Eye (tissue), 1 donor: ENCODE measurements around the gene ZNF821.
"Not testable (repeated sequence)": the region's sequence is repeated elsewhere in the genome, so short reads cannot be mapped to it uniquely, and the experiment has no call there.

Experiments used
- DNase-seq: peaks from one replicate; pipeline ENCODE4 v3.0.0-alpha.2; 2015

Gene ZNF821

DNA sequence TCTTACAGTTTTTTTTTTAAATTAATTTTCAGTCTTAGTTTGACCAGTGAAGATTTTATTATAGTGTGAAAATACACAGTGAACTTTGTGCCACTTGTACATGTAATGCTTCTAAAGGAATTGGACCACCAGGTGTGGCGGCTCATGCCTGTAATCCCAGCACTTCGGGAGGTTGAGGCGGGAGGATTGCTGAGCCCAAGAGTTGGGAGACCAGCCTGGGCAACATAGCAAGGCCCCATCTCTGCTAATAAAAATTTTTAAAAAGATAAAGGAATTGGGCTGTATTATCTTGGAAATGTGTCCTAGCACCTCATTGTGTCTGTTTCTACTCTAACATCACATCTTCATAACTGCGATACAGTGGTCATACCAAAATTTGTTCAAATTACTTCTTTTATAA, 15.2 kb upstream of the ZNF821 start:
- no peak for DNase-seq

- no peak for DNase-seq
Observed at GRCh38 chr16:71896764-71897368, 12.9 kb upstream of the ZNF821 start.

DNA sequence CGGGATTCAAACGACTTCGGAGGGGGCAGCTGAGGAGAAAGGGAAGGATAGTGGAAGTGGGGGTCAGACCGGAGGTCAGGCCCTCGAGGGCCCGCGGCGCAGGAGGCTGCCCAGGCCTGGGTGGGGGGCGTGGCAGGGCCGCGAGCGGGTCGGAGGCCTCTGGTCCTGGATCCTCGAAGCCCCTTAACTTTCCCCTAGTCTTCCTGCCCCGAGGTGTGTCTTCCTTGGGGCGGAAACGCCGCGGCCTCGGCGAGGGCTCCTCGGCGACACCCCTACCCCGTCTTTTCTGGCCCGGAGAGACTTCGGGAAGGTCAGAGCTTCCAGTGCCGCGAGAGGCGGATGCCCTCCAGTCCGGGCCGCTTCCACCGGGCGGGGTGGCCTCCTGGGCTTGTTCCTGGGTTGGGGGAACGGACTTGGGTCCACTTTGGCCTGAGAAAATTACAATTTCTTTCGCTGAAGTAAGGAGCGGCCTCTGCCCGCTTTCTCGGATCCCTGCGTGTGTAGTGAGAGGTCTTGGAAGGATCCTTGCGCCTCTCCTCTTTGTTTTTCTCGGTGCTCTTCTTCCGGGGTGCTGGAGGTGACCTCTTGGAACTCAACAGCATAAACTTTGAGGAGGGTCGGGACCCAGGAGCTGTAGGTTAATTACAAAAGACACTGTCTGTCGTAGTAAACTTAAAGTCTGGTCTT, 11.8 kb upstream of the ZNF821 start:
- no peak for DNase-seq

- peak; percentile 99 for DNase-seq
Observed at GRCh38 chr16:71894921-71895678, 11.1 kb upstream of the ZNF821 start, which contains the start of gene IST1. Gene IST1, plus strand, starts transcription at chr16:71895531. Its CDS starts 20,110 bp downstream, at chr16:71915641.

GRCh38 chr16:71894229-71894920, 10.4 kb upstream of the ZNF821 start:
- DNase-seq: peak; percentile 81

DNA sequence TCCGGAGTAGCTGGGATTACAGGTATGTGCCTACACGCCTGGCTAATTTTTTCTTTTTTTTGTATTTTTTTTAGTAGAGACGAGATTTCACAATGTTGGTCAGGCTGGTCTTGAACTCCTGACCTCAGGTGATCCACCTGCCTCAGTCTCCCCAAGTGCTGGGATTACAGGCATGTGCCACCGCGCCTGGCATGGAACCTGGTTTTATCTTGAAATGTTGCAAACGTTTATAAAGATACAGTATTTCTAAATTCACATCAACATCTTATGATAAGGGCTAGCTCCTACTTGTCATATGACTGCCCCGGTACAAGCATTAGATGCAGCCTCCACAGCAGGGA, 9.9 kb upstream of the ZNF821 start:
- no peak for DNase-seq

GRCh38 chr16:71889147-71889546, 5.2 kb upstream of the ZNF821 start:
- DNase-seq: no peak

GRCh38 chr16:71885261-71885650, 1.3 kb upstream of the ZNF821 start:
- DNase-seq: no peak

DNA sequence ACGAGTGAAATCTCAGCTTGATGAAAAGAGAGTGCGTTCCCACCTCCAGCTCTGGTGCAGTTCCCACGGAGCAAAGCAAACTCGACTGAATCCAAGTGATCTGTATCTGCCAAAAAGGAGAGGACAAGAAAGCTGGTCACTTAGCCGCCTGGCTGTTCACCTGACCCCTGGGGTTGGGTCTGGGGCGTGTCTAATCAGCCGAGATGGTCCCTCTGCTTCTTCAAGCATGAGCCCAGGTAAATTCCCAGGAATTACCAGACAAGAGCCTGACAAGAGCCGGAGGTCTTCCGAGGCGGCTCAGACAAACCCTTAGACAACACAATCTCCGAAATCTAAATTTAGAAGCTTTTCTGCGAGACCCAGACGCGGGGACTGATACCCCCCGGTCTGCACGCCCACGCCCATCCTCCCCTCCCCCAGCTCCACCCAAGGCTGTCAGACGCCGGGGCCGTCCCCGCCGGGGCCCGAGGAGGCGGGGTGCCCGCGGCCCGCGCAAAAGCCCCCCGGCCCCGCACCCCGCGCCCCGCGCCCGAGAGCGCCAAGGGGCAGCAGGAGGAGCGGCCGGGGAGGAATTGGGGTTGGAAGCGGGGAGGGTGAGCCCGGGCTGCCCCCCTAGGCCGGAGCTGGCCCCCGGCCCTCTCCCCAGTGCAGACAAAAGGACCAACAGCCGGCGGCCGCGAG, 674 bp downstream of the ZNF821 start:
- peak; percentile 77 for DNase-seq

- DNase-seq: peak; percentile 96
Observed at GRCh38 chr16:71882505-71883167, 1.3 kb downstream of the ZNF821 start.

GRCh38 chr16:71880176-71880575, 3.8 kb downstream of the ZNF821 start:
- DNase-seq: no peak

DNA sequence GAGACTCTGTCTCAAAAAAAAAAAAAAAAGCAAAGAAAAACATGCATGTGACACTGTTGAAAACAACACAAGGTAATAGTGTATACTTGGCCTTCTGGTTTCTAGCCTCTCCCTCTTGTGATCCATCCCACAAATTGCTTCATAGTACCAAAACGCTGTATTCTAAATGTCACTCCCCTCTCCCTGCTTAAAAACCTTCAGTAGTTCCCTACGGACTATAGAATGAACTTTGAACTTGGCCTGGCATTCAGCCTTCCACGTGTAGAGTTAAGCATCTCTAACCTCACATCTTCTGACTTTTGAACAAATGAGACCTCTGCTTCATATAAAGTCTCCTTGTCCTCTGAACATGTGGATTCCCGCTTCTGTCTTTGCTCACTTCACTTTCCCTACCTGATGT, 5.1 kb downstream of the ZNF821 start:
- no peak for DNase-seq

DNA sequence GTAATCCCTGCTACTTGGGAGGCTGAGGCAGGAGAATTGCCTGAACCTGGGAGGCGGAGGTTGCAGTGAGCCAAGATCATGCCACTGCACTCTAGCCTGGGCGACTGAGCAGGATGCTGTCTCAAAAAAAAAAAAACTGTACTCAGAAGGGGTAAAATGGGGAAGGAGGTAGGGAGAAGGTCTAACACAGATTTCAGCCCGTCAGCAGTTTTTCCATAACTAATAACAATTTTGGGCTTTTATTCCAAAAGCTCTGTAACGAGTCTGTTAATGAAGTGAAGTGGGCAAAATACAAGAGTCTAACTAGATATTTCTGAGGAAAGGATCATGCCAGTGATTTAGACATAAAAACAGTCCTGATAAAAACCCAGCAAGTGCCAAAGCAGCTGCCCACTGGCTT, 10.8 kb downstream of the ZNF821 start:
- no peak for DNase-seq

DNA sequence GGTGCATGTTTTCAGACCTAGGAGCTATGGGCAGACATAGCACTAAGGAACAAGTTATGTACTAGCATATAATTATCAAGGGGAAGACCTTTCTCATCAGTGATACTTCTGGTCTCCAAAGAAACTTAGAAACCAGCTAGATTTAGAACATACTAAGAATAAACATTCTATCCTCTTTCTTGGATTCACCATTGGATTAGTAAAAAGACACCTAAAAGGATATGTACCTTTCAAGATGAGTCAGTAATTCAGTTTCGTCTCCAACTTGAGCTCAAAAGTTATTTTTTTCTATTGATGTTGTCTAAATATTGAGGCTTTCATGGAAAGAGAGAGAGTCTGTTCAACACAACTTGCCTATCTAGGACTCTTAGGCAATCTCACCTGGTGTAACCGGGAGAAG, 13.2 kb downstream of the ZNF821 start:
- no peak for DNase-seq

- DNase-seq: no peak
Observed at GRCh38 chr16:71869089-71869488, 14.9 kb downstream of the ZNF821 start.

DNA sequence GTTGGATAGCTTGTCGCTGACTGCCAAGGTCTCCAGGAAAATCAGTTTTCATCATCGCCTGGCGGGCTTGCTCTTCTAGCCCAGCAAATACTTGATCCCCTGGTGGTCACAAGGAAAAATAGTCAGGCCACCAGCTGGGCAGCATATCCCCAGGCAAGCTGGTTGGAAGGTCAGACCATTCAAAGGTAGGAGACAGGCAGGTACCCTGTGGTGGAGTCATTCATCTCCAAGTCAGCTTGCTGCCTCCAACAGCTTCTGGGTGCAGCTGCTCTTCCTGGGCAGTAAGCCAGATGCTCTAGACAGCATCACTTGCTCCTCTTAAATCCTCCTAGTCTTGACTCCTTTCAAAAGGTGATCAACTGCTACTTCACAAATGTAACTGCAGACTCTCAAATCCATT, 16.0 kb downstream of the ZNF821 start:
- no peak for DNase-seq

GRCh38 chr16:71867175-71867574, 16.8 kb downstream of the ZNF821 start:
- not testable (repeated sequence) for DNase-seq

GRCh38 chr16:71865173-71865863, 18.7 kb downstream of the ZNF821 start:
- no peak for DNase-seq

DNA sequence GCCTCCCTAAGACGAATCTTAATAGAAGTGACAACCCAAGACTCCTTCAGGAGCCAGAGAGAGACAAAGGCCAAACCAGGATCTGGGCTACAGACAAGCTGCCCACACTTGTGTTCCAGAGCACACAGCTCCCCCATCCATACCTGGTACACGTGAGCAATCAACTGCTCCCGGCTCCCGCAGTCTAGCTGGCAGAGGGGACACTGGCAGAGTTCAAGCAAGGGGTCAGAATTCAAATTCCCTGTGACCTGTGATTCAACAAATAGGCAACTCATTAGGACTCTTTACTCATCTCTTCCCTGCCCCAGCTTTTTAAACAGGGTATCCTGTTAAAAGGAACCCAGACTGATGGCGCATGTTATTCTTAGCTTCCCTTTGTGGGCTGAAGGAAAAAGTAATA, 20.0 kb downstream of the ZNF821 start:
- no peak for DNase-seq

- no peak for DNase-seq
Observed at GRCh38 chr16:71859762-71860521, 24.0 kb downstream of the ZNF821 start.
